ENCODE data around the gene TMEM39A.

Gene TMEM39A

GRCh38 chr3:119485563-119485962, 22.1 kb upstream of the TMEM39A start:
- TF ChIP-seq SPI1 (IDR thresholded peaks at IDR 0.05; ENCODE audit: borderline replicate concordance, low read depth) = no peak
- TF ChIP-seq GABPA (IDR thresholded peaks at IDR 0.05; ENCODE audit: low read depth) = no peak
- TF ChIP-seq REST (IDR thresholded peaks at IDR 0.05; ENCODE audit: insufficient replicate concordance, low read depth) = no peak
- no peak for TF ChIP-seq CTCF (IDR thresholded peaks at IDR 0.05; ENCODE audit: insufficient read depth, low read length)
- TF ChIP-seq POLR2AphosphoS5 (IDR thresholded peaks at IDR 0.05; ENCODE audit: low read depth) = no peak
- H3K27ac ChIP-seq (replicated peaks) = no peak overlapping the region
- no peak for DNase-seq (ENCODE audit: low read depth in 1 of 2, low spot score in 1 of 2)
- H3K27me3 ChIP-seq (ENCODE audit: insufficient read depth, poor library complexity, severe bottlenecking) = no peaks in the 10 kb centered on the region
- no peak overlapping the region for H3K4me3 ChIP-seq (replicated peaks; ENCODE audit: insufficient read depth, low read length)

- no peak for DNase-seq (ENCODE audit: low read depth in 1 of 2, low spot score in 1 of 2)
- Histone ChIP-seq H3K4me3 (replicated peaks; ENCODE audit: insufficient read depth, low read length) (no peak overlapping the region), H3K27ac (replicated peaks) (no peak overlapping the region), H3K27me3 (ENCODE audit: insufficient read depth, poor library complexity, severe bottlenecking) (no peaks in the 10 kb centered on the region)
- TF ChIP-seq REST (IDR thresholded peaks at IDR 0.05; ENCODE audit: insufficient replicate concordance, low read depth) = no peak
- no peak for TF ChIP-seq GABPA (IDR thresholded peaks at IDR 0.05; ENCODE audit: low read depth)
- TF ChIP-seq SPI1 (IDR thresholded peaks at IDR 0.05; ENCODE audit: borderline replicate concordance, low read depth) = no peak
- no peak for TF ChIP-seq CTCF (IDR thresholded peaks at IDR 0.05; ENCODE audit: insufficient read depth, low read length)
- no peak for TF ChIP-seq POLR2AphosphoS5 (IDR thresholded peaks at IDR 0.05; ENCODE audit: low read depth)
Observed at GRCh38 chr3:119483101-119483500, 19.7 kb upstream of the TMEM39A start.

- Histone ChIP-seq H3K27ac (replicated peaks) (no peak overlapping the region), H3K4me3 (replicated peaks; ENCODE audit: insufficient read depth, low read length) (no peak overlapping the region), H3K27me3 (ENCODE audit: insufficient read depth, poor library complexity, severe bottlenecking) (no peaks in the 10 kb centered on the region)
- no peak for DNase-seq (ENCODE audit: low read depth in 1 of 2, low spot score in 1 of 2)
- TF ChIP-seq GABPA (IDR thresholded peaks at IDR 0.05; ENCODE audit: low read depth) (no peak), REST (IDR thresholded peaks at IDR 0.05; ENCODE audit: insufficient replicate concordance, low read depth) (no peak), SPI1 (IDR thresholded peaks at IDR 0.05; ENCODE audit: borderline replicate concordance, low read depth) (no peak), CTCF (IDR thresholded peaks at IDR 0.05; ENCODE audit: insufficient read depth, low read length) (no peak), POLR2AphosphoS5 (IDR thresholded peaks at IDR 0.05; ENCODE audit: low read depth) (no peak)
Observed at GRCh38 chr3:119481079-119481478, 17.7 kb upstream of the TMEM39A start.
